Neural crest cell (in vitro differentiated cells): ENCODE measurements around the gene SLC9C2. TPM values are rescaled to one million over a fixed set of nuclear protein-coding genes. Genes with fewer than 3 reads are reported as not detected.
A peak's percentile ranks its signal among the peaks of the same experiment; 100 is the strongest.

Source experiments
- DNase-seq: peaks from one replicate; pipeline ENCODE4 v3.0.0; 2021; ENCODE audit warnings: low read depth, mixed read lengths, low spot score
- H3K27ac Mint-ChIP-seq: one replicate; pipeline ENCODE4 v1.8.0; 2021; ENCODE audit warnings: mild to moderate bottlenecking, mixed read lengths; ENCODE audit not compliant: unreplicated experiment
- H3K27me3 Mint-ChIP-seq: 2 replicates; pipeline ENCODE4 v1.8.0; 2021; ENCODE audit warnings: low read depth, mild to moderate bottlenecking, mixed read lengths
- H3K36me3 Mint-ChIP-seq: 2 replicates; pipeline ENCODE4 v1.8.0; 2021; ENCODE audit warnings: low read depth, mild to moderate bottlenecking, mixed read lengths
- H3K4me1 Mint-ChIP-seq: 2 replicates; pipeline ENCODE4 v1.8.0; 2021; ENCODE audit warnings: mixed read lengths
- H3K4me3 Mint-ChIP-seq: one replicate; pipeline ENCODE4 v1.8.0; 2021; ENCODE audit warnings: mild to moderate bottlenecking, mixed read lengths
- H3K9me3 Mint-ChIP-seq: 2 replicates; pipeline ENCODE4 v1.8.0; 2021; ENCODE audit warnings: mixed read lengths
- CTCF ChIP-seq: fragments of 200-600 bp; sonication (generic); conservative IDR thresholded peaks from 2 replicates; pipeline ENCODE4 v1.5.0; 2021; ENCODE audit warnings: antibody characterized with exemption, mild to moderate bottlenecking
- total RNA-seq: library from RNA; stranded (reverse); gene quantifications from 2 replicates; pipeline ENCODE4 v1.2.1, GENCODE V29; 2021

SLC9C2 gene
- total RNA-seq, 1 donor from 2014 or later: 0.12 TPM

- no peaks in the 10 kb centered on the region for H3K27me3 Mint-ChIP-seq
- peak overlapping the region; percentile 4 for H3K4me3 Mint-ChIP-seq
- TF ChIP-seq CTCF: peak; percentile 44
- no peaks in the 10 kb centered on the region for H3K9me3 Mint-ChIP-seq
- peaks cover 28% of the 10 kb centered on the region for H3K4me1 Mint-ChIP-seq
- no peak for DNase-seq
- H3K27ac Mint-ChIP-seq: no peak overlapping the region
- no peaks in the 10 kb centered on the region for H3K36me3 Mint-ChIP-seq
These were observed 96.4 kb downstream of the SLC9C2 start for GRCh38 chr1:173506437-173506836.

GRCh38 chr1:173505391-173505790 lies 97.5 kb downstream of the SLC9C2 start:
- no peak overlapping the region for H3K4me3 Mint-ChIP-seq
- H3K36me3 Mint-ChIP-seq: no peaks in the 10 kb centered on the region
- H3K27me3 Mint-ChIP-seq: no peaks in the 10 kb centered on the region
- peaks cover 2% of the 10 kb centered on the region for H3K9me3 Mint-ChIP-seq
- DNase-seq: no peak
- peaks cover 26% of the 10 kb centered on the region for H3K4me1 Mint-ChIP-seq
- TF ChIP-seq CTCF: no peak
- H3K27ac Mint-ChIP-seq: peak overlapping the region; percentile 54

- Mint-ChIP-seq H3K4me3 (no peak overlapping the region), H3K4me1 (peaks cover 25% of the 10 kb centered on the region), H3K27ac (no peak overlapping the region), H3K36me3 (peaks cover 2% of the 10 kb centered on the region), H3K27me3 (no peaks in the 10 kb centered on the region), H3K9me3 (peaks cover 2% of the 10 kb centered on the region)
- no peak for DNase-seq
- TF ChIP-seq CTCF: no peak
These were observed 98.6 kb downstream of the SLC9C2 start for GRCh38 chr1:173504268-173504667.

- Mint-ChIP-seq H3K27ac (no peak overlapping the region), H3K36me3 (peaks cover 2% of the 10 kb centered on the region), H3K27me3 (no peaks in the 10 kb centered on the region), H3K4me3 (no peak overlapping the region), H3K4me1 (peaks cover 21% of the 10 kb centered on the region), H3K9me3 (peaks cover 5% of the 10 kb centered on the region)
- DNase-seq: no peak
- no peak for TF ChIP-seq CTCF
These were observed 99.5 kb downstream of the SLC9C2 start for GRCh38 chr1:173503391-173503790.

GRCh38 chr1:173502104-173502503 lies 100.8 kb downstream of the SLC9C2 start:
- no peak for DNase-seq
- H3K4me3 Mint-ChIP-seq: no peak overlapping the region
- no peak for TF ChIP-seq CTCF
- peaks cover 3% of the 10 kb centered on the region for H3K36me3 Mint-ChIP-seq
- peaks cover 11% of the 10 kb centered on the region for H3K4me1 Mint-ChIP-seq
- no peak overlapping the region for H3K27ac Mint-ChIP-seq
- no peaks in the 10 kb centered on the region for H3K27me3 Mint-ChIP-seq
- peaks cover 5% of the 10 kb centered on the region for H3K9me3 Mint-ChIP-seq

GRCh38 chr1:173499729-173500128 lies 103.1 kb downstream of the SLC9C2 start:
- H3K36me3 Mint-ChIP-seq: peaks cover 11% of the 10 kb centered on the region
- H3K4me1 Mint-ChIP-seq: no peaks in the 10 kb centered on the region
- no peak for DNase-seq
- H3K27ac Mint-ChIP-seq: no peak overlapping the region
- peaks cover 10% of the 10 kb centered on the region for H3K9me3 Mint-ChIP-seq
- H3K4me3 Mint-ChIP-seq: no peak overlapping the region
- TF ChIP-seq CTCF: no peak
- no peaks in the 10 kb centered on the region for H3K27me3 Mint-ChIP-seq
